CD4-positive, alpha-beta T cell treated with Interleukin-6 for 4 hours (primary cell): ENCODE data around the gene SGSM2.

Experiments used
- DNase-seq: peaks from one replicate; pipeline ENCODE4 v3.0.0-alpha.2; 2020; ENCODE audit warnings: mixed read lengths

SGSM2 gene

DNA sequence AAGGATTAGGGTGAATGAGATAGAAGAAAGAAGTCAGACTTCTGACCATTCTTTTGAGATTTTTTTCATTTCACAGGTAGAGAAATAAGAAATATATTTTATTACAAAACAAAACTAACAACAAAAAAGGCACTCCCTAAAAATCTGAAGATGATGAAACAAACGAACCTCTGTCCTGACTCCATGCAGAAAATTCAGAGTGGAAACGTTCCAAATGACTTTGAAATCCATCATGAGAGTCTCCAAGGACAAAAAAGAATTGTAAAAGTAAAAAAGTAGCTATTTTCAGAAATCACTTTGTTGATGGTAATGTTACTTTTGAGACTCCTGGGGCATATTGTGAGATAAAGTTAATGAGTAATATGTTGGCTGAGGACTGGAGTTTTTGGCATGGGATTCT lies 89.9 kb downstream of the SGSM2 start:
- no peak for DNase-seq

DNA sequence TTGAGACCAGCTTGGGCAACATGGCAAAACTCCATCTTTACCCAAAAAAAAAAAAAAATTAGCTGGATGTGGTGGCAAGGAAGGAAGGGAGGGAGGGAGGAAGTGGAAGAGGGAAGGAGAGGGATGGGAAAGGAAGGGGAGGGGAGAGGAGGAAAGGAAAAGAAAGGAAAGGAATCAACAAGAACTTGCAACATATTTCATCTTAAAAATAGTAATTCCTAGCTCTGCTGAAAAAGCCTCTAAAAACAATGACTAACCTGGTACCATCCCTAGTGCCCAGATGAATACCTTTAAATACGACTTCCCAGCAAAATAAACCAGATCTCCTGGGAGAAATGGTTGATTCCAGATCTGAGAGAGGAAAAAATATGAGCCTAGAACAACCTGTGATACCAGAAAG lies 90.6 kb downstream of the SGSM2 start:
- no peak for DNase-seq
